Activated CD4-positive, alpha-beta T cell treated with anti-CD3 and anti-CD28 coated beads for 48 hours (primary cell): Measurements from ENCODE around the gene MYO9A.
"Not testable (repeated sequence)": the region's sequence is repeated elsewhere in the genome, so short reads cannot be mapped to it uniquely, and the experiment has no call there.

ENCODE experiments used
- DNase-seq: peaks from one replicate; pipeline ENCODE4 v3.0.0-alpha.2; 2020

The MYO9A gene

GRCh38 chr15:71939981-71940588, 177.9 kb downstream of the MYO9A start:
- no peak for DNase-seq

- no peak for DNase-seq
These were observed 180.2 kb downstream of the MYO9A start for GRCh38 chr15:71937650-71938311.

GRCh38 chr15:71934446-71934845, 183.5 kb downstream of the MYO9A start:
- DNase-seq: no peak

GRCh38 chr15:71932689-71933088, 185.3 kb downstream of the MYO9A start:
- no peak for DNase-seq

- no peak for DNase-seq
These were observed 186.7 kb downstream of the MYO9A start for GRCh38 chr15:71931261-71931660.

GRCh38 chr15:71925145-71925544, 192.8 kb downstream of the MYO9A start:
- no peak for DNase-seq

GRCh38 chr15:71921191-71921590, 196.8 kb downstream of the MYO9A start:
- DNase-seq: no peak

GRCh38 chr15:71920573-71920972, 197.4 kb downstream of the MYO9A start:
- no peak for DNase-seq

GRCh38 chr15:71916834-71917233, 201.1 kb downstream of the MYO9A start:
- DNase-seq: no peak

GRCh38 chr15:71914092-71914491, 203.9 kb downstream of the MYO9A start:
- DNase-seq: no peak

- no peak for DNase-seq
These were observed 218.3 kb downstream of the MYO9A start for GRCh38 chr15:71899674-71900073.

GRCh38 chr15:71893691-71894090, 224.3 kb downstream of the MYO9A start:
- DNase-seq: no peak

GRCh38 chr15:71892335-71892734, 225.6 kb downstream of the MYO9A start:
- no peak for DNase-seq

GRCh38 chr15:71891026-71891425, 226.9 kb downstream of the MYO9A start:
- no peak for DNase-seq

- DNase-seq: no peak
These were observed 228.0 kb downstream of the MYO9A start for GRCh38 chr15:71889947-71890346.

- DNase-seq: no peak
These were observed 228.6 kb downstream of the MYO9A start for GRCh38 chr15:71889385-71889784.

GRCh38 chr15:71888797-71889196, 229.2 kb downstream of the MYO9A start:
- DNase-seq: no peak

GRCh38 chr15:71885390-71885789, 232.6 kb downstream of the MYO9A start:
- DNase-seq: no peak

GRCh38 chr15:71883447-71883846, 234.5 kb downstream of the MYO9A start:
- no peak for DNase-seq

- DNase-seq: no peak
These were observed 237.7 kb downstream of the MYO9A start for GRCh38 chr15:71880276-71880675.

- DNase-seq: no peak
These were observed 243.7 kb downstream of the MYO9A start for GRCh38 chr15:71874245-71874644.

- DNase-seq: not testable (repeated sequence)
These were observed 259.7 kb downstream of the MYO9A start for GRCh38 chr15:71858232-71858631.

GRCh38 chr15:71853543-71853942, 264.4 kb downstream of the MYO9A start:
- DNase-seq: no peak

- no peak for DNase-seq
These were observed 273.0 kb downstream of the MYO9A start for GRCh38 chr15:71844916-71845315.

- DNase-seq: no peak
These were observed 276.4 kb downstream of the MYO9A start for GRCh38 chr15:71841563-71841962.
